ENCODE results near the gene C1orf232.

DNA sequence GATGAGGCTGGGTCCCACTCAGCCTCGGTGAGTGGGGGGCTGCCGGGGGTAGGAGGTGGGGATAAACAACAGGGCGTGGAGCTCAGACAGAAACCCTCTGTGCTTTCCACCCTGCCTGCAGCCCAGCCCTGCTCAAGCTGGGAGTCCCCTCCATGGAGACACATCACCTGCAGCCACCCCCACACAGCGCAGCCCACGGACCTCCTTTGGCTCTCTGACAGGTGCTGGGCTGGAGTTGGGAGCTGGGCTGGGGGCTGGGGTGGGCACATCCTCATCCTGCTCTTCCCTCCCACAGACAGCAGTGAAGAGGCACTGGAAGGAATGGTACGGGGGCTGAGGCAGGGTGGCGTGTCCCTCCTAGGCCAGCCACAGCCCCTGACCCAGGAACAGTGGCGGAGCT is 19.7 kb upstream of the C1orf232 start:
- TF ChIP-seq EZH2 (IDR thresholded peaks at IDR 0.05; ENCODE audit: borderline replicate concordance, insufficient read depth, low read depth, low read length, poor library complexity, severe bottlenecking) = no peak
- TF ChIP-seq, protein P1, sequence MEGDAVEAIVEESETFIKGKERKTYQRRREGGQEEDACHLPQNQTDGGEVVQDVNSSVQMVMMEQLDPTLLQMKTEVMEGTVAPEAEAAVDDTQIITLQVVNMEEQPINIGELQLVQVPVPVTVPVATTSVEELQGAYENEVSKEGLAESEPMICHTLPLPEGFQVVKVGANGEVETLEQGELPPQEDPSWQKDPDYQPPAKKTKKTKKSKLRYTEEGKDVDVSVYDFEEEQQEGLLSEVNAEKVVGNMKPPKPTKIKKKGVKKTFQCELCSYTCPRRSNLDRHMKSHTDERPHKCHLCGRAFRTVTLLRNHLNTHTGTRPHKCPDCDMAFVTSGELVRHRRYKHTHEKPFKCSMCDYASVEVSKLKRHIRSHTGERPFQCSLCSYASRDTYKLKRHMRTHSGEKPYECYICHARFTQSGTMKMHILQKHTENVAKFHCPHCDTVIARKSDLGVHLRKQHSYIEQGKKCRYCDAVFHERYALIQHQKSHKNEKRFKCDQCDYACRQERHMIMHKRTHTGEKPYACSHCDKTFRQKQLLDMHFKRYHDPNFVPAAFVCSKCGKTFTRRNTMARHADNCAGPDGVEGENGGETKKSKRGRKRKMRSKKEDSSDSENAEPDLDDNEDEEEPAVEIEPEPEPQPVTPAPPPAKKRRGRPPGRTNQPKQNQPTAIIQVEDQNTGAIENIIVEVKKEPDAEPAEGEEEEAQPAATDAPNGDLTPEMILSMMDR (IDR thresholded peaks at IDR 0.05) = no peak

Data from B cell (primary cell).